ENCODE data around the gene CERT1.

The CERT1 gene

DNA sequence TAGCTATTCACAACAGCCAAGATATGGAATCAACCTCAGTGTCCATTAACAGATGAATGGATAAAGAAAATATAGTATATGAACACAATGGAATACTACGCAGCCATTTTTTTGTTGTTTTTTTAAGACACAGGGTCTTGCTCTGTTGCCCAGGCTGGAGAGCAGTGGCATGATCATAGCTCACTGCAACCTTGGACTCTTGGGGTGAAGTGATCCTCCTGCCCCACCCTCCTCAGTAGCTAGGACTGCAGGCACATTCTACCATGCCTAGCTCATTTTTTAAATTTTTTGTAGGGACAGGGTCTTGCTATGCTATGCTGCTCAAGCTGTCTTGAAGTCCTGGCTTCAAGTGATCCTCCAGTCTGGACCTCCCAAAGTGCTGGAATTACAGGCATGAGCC lies 38.5 kb downstream of the CERT1 start:
- DNase-seq (ENCODE audit: low read depth) = no peak

DNA sequence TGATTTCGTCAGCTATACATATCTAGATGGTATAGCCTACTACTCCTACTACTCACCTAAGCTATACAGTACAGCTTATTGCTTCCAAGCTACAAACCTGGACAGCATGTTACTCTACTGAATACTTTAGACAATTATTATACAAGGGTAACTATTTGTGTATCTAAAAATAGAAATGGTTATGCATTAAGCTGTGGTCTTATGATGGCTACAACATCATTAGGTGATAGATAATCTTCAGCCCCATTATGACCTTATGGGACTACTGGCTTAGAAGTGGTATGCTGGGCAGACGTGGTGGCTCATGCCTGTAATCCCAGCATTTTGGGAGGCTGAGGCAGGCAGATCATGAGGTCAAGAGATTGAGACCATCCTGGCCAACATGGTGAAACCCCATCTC lies 40.2 kb downstream of the CERT1 start:
- DNase-seq (ENCODE audit: low read depth) = no peak

DNA sequence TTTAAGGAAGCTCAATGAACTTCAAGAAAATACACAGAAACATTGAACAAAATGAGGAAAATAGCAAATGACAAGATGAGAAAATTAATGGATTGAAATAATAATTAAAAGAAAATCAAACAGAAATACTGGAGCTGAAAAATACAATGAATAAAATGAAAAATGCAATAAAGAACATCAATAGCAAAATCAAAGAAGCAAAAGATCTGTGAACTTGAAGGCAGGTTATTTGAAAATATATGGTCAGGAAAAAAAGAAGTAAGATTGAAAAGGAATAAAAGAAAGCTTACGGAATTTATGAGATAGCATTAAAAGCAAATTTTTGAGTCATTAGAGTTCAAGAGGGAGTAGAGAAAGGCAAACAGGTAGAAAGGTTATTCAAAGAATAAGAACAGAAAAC lies 42.4 kb downstream of the CERT1 start:
- DNase-seq (ENCODE audit: low read depth) = no peak

DNA sequence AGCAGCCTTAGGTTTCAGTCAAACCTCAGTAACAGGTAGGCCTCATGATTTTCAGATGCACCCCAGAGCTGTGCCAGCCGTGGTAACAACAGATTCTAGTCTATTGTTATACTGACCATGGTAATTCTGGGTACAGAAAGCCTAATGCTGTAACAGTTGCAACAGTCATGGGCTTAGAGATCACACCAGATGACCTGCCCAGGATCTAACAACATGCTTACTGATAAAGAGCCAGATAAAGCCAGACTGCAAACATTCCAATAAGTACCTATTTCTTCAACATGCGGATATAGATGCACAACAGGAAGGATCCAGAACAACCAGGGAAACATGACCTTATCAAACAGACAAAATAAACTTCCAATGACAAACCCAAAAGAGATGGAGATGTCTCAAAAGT lies 42.8 kb downstream of the CERT1 start:
- DNase-seq (ENCODE audit: low read depth) = no peak

DNA sequence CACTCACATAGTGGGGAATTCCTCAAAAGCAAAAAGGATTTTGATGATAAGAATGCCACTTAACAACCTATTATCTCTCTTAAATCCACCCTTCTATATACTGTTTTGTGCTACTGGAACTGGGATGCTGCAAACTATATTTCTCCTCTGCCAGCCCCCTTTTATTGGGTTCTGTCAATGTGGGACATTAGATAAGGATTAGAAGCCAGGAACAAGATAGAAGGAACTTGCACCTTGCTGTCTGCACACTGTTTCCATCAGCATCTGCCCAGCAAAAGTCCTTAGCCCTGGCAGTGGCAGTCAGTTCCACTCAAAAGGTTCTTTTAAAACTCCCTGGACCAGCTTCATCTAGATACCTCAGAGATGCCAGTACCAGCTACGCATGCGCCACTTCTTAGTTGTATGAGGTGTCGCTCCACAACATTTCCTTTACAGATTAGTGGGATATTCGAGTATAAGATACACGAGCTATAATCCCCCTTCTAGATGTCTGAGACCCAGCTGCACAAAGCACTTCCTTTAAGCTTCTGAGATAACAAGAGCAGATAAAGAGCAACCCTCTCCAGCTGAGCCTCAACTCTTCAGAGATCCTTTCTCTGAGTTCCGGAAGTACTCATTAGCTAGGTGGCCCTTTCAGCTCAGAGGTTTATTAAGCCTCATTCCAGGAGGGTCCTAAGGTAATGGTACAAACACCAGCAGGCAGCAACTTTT lies 45.3 kb downstream of the CERT1 start:
- peak; percentile 5 for DNase-seq (ENCODE audit: low read depth)

DNA sequence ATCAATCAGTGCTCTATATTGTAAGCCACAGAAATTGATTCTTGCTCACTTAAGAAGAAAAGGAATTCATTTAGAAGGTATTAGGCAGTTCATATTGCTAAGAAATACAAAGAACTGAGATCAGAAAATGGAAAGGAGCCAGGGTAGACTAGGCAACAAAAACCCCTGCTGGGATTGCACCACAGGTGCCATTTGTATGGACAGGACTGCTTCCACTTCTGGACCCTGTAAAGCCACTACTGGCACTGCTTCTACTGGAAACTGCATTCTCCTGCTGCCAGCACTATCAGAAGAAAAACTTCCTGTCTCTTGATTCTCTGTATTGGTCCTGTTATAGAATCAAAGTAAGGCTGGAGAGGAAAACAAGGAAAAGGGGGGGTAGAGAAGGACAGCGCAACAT lies 45.9 kb downstream of the CERT1 start:
- DNase-seq (ENCODE audit: low read depth) = no peak

DNA sequence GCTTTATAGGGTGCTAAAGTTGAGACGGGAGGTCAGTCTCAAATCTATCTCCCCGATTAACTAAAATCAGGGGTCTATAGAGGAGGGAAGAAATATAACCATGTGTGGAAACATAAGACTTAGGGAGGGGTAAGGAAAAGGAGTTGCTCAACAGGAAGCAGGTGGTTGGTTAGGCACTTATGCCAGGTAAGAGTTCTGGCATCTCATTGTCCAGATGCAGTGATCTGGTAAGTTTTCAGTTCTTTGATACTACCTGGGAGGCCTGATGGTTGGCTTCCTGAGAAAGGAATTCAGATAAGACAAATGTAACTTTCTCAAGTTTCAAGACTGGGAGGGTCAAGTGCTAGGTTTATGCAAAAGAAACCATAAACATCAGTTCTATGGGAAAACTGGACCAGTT lies 47.7 kb downstream of the CERT1 start:
- DNase-seq (ENCODE audit: low read depth) = no peak

DNA sequence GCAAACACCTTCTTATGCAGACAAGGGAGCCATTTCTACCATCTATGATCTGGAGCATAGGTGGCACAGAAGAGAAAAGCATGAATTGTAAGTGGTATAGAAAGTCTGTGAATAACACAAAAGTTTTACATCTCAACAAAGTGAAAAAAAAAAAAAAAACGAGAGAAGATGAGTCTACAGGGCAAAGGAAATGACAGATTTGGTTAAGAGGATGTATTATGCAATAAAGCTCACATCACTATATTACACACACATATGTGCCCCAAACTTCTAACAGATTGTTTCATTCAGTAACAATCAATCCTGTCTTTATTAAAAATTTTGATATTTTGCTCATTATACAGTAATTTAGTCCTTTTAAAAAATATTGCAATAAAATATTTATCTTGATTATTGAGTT lies 49.8 kb downstream of the CERT1 start:
- no peak for DNase-seq (ENCODE audit: low read depth)

DNA sequence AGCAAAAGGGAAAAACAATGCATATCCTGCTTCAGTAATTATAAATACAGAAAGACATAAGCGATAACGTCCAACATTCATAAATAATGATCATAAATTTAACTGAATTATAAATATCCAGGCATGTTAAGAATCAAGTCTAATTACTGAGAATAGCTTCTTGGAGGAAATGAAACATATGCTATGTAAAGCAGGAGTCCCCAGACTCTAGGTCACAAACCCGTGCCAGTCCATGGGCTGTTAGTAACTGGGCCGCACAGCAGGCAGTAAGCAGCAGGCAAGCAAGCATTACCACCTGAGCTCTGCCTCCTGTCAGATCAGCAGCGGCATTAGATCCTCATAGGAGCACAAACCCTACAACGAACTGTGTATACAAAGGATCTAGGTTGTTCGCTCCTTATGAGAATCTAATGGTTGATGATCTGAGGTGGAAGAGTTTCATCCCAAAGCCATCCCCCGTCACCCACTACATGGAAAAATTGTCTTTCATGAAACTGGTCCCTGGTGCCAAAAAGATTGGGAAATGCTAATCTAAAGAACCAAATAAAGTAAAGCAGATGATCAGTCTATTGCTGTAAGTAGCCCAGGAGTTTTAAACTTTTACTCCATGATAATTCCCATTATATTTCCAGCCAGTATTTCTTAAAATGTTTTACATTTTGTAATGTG lies 50.4 kb downstream of the CERT1 start:
- no peak for DNase-seq (ENCODE audit: low read depth)

DNA sequence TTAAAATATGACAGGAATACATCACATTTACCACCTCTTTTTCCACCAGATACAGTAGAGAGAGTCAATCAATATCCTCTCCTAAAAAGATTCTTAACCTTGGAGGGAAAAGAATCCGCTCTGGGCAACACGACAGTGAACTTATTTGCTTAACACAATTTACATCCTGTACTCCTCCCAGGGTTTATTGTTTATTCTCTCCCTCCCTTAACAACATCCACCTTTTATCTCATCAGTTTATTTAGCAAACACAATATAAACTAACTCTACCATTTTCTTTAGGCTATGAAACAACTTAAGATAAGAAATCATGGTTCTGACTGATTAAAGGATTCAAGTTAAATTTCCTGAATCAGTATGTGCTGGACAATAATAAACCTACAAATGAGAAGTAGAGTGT lies 50.9 kb downstream of the CERT1 start:
- DNase-seq (ENCODE audit: low read depth) = no peak

DNA sequence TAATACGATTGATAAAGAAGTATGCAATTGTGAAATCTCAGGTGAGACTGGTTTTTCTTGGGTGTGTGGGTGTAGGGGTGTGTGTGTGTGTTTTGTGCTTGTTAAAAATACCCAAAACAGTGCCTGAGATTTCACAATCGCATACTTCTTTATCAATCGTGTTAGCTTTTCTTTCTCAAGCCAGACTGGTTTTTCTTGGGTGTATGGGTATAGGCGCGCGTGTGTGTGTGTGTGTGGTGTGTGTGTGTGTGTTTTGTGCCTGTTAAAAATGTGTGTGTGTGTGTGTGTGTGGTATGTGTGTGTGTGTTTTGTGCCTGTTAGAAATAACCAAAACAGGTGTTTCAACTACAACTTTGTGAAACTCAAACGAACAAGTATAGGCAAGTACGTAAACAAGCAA lies 53.7 kb downstream of the CERT1 start:
- no peak for DNase-seq (ENCODE audit: low read depth)

DNA sequence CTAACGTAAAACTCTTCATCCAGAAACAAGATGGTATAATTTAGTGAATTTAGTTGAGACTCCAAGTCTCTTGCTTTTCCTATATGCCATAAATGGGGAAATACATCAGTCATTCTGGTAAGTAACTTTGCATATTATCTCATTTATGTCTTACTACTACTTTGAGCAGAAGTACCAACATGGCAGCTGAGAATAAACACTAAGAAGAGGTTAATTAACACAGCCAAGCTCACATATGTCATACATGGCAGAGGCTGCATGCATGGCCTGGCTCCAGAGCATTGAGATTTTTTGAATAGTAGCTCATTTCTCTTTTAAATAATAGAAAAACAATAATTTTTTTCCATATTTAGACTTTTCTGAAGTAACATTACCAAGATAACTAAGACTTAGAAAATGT lies 54.3 kb downstream of the CERT1 start:
- DNase-seq (ENCODE audit: low read depth) = no peak

DNA sequence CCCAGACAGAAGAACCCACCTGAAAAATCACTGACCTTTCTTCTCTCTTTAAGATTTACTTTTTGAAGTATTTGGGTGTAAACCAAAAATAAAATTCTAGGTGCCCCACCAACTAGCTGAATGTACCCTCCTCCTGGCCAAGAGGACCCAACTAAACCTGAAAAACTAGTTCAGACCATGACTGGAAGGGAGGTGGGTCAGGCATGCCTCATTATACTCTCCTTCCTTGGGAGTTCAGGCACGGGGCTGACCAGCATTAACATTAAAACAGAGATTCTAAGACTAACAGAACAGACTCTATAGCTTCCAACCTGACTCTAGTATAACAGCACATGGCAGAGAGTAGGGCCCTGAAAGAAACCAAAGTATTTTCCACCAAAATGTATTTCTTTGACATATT lies 61.4 kb downstream of the CERT1 start:
- DNase-seq (ENCODE audit: low read depth) = no peak

DNA sequence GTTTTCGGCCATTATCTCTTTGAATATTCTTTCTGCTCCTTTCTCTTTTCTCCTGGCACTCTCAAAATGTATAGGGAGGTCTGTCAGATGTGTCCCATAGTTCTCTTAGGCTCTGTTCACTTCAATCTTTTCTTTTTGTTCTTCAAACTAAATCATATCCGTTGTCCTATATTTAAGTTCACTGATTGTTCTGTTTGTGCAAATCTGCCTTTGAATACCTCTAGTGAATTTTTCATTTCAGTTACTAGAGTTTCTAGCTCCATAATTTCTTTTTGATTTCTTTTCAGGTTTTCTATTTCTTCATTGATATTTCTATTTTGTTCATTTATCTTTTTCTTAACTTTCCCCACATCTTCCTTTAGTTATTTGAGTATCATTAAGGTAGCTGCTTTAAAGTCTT lies 65.4 kb downstream of the CERT1 start:
- DNase-seq (ENCODE audit: low read depth) = no peak

DNA sequence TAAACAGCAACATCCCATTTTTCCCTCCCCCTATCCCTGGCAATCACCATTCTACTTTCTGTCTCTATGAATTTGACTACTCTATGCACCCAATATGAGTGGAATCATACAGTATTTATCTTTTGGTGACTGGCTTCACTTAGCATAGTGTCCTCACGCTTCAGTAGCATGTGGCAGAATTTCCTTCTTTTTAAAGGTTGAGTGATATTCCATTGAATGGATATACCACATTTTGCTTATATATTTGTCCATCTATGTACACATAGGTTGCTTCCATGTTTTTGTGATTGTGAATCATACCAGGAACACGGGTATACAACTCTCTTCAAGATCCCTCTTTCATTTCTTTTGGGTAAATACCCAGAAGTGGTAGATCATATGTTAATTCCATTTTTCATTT lies 69.9 kb downstream of the CERT1 start:
- DNase-seq (ENCODE audit: low read depth) = no peak

DNA sequence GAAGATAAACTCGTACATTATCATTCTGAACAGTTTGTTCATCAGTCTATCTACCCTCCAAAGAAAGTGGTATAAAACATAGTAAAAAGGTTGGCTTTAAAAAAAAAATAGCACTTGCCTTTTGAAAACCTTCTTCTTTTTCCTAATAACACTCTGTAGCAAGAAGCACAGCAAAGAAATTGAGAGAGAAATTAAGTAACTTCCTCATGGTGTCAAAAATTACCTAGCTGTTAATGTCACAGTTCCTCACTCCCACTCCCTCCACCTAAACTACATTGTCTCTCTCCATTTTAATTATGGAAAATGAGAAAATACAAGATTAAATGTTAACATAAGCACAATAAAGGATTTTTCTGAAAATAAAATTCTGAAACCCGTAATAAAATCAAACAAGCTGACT lies 72.2 kb downstream of the CERT1 start:
- DNase-seq (ENCODE audit: low read depth) = no peak

DNA sequence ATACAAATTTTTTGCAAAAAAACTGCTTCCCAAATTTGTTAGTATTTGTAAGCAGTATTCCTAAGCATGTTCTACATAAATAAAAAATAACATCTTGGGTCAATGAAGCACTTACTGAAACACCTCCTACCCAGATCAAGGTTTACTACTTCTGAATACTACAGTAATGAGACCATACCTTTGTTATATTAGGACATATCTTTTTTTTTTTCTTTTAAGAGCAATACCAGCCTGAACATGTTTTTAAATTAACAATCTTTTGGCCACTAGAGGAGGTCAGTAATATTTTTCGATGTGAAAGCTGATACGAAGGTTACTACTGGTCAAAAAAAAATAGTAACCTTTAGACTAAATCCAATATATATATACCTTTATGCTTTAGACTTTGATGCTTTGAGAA lies 72.7 kb downstream of the CERT1 start:
- DNase-seq (ENCODE audit: low read depth) = no peak

DNA sequence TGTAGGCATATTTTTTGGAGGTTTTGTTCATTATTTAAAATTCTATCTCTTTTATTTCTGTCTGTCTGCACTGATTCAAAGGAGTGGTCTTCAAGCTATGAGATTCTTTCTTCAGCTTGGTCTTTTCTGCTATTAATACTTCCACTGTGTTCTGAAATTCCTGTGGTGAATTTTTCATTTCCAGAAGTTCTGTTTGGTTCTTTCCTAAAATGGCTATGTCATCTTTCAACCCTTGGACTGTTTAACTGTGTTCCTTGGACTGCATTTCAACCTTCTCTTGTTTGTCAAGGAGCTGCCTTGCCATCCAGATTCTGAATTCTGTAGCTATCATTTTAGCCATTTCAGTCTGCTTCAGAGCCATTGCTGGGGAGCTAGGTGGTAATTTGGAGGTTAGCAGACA lies 76.3 kb downstream of the CERT1 start:
- no peak for DNase-seq (ENCODE audit: low read depth)

DNA sequence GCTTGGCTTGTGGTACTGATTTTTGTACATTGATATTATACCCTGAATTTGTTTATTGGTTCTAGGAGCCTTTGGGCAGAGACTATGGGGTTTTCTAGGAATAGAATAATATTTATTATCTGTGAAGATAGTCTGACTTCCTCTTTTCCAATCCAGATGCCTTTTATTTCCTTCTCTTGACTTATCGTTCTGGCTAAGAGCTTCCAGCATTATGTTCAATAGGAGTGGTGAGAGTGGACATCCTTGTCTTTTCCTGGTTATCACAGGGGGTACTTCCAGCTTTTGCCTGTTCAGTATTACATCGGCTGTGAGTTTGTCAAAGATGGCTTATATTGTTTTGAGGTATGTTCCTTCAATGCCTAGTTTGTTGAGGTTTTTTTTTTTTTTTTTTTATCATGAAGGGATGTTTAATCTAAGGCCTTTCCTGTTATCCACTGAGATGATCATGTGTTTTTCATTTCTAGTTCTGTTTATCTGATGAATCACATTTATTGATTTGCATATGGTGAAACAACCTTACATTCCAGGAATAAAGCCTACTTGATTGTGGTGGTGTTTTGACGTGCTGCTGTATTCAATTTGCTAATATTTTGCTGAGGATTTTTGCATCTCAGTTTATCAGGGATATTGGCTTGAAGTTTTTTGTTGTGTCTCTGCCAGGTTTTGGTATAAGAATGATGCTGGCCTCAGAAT lies 77.5 kb downstream of the CERT1 start:
- DNase-seq (ENCODE audit: low read depth) = no peak

DNA sequence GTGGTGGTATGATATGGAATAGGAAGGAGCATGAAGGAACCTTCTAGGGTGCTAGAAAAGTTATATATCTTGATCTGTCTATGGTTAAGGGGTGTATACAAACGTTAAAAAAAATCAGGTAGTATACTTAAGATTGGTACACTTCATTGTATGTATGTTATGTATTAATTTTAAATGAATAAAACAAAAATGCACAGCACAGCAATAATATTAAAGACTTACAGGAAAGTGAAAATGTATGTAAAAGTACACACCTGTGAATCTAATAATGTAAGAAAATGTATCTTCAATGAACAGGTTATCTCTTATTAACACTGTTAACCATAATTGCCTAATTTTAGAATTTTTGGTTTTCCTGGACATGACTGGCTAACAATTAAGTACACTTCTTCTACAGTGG lies 97.2 kb downstream of the CERT1 start:
- no peak for DNase-seq (ENCODE audit: low read depth)

DNA sequence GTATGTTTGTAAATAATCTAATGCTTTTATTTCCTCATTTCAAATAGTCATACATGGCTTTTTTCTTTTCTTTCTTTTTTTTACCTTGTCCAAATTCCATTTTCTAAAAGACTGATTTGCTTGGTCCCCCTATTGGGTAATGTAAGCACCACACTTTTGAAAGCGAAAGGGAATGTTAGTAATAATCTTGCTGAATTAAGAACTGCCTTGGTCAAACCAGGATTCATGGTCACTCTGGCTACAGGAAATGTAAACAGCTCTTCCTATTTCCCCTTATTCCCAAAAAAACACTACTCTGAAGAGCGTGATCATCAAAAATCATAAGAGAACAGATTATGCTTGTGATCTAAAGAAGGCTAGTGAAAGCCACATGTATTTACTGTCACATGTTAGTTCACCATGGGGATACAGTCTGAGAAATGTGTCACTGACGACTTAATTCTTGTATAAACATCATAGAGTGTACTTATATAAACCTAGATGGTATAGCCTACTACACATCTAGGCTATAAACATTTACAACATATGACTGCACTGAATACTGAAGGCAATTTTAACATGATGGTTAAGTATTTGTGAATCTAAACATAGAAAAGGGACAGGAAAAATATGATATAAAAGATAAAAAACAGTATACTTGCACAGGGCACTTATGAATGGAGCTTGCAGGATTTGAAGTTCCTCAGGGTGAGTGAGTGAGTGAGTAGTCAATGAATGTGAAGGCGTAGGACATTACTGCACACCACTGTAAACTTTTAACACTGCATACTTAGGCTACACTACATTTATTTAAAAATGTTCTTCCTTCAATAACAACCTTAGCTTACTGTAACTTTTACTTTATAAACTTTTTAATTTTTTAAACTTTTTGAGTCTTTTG lies 99.1 kb downstream of the CERT1 start:
- no peak for DNase-seq (ENCODE audit: low read depth)

DNA sequence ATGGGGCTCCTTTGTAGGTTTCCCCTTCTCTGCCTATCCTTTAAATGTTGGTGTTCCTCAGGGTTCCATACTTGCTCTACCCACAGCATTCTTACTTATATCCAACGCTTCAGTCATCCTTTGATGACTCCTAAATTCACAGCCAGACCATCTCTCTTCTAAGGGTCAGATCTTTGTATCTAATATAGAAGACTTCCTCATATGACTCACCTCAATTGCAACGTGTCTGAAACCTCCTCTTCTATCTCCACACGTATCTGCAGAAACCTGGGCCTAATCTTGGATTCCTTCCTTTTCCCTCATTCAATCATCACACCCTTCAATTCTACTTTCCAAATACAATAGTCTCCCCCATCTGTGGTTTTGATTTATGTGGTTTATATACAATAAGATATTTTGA lies 106.1 kb downstream of the CERT1 start:
- no peak for DNase-seq (ENCODE audit: low read depth)

DNA sequence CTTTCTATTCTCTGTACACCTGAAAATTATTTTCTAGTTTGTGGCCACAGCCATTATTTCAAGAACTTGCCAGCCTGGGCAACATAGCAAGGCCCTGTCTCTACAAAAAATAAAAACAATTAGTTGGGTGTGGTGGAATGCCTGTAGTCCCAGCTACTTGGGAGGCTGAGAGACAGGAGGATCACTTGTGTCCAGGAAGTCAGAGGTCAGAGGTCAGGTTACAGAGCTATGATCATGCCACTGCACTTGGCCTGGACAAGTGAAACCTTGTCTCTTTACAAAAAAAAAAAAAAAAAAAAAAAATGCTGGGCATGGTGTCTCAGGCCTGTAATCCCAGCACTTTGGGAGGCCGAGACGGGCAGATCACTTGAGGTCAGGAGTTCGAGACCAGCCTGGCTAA lies 116.2 kb downstream of the CERT1 start:
- DNase-seq (ENCODE audit: low read depth) = peak; percentile 4

Data from CMK (cell line).